Chondrocyte (in vitro differentiated cells): ENCODE results near the gene GPA33. TPM values are rescaled to one million over a fixed set of nuclear protein-coding genes. Genes with fewer than 3 reads are reported as not detected.

Experiments used
- DNase-seq: peaks from one replicate; pipeline ENCODE4 v3.0.0; 2021; ENCODE audit warnings: mixed read lengths, low spot score
- H3K27ac Mint-ChIP-seq: one replicate; pipeline ENCODE4 v1.8.0; 2021; ENCODE audit warnings: mild to moderate bottlenecking, moderate library complexity, mixed read lengths; ENCODE audit not compliant: unreplicated experiment
- H3K27me3 Mint-ChIP-seq: 2 replicates; pipeline ENCODE4 v1.8.0; 2021; ENCODE audit warnings: low read depth, mixed read lengths
- H3K36me3 Mint-ChIP-seq: 2 replicates; pipeline ENCODE4 v1.8.0; 2021; ENCODE audit warnings: low read depth, mixed read lengths
- H3K4me1 Mint-ChIP-seq: 2 replicates; pipeline ENCODE4 v1.8.0; 2021; ENCODE audit warnings: low read depth, mild to moderate bottlenecking, mixed read lengths
- H3K4me3 Mint-ChIP-seq: one replicate; pipeline ENCODE4 v1.8.0; 2021; ENCODE audit warnings: mild to moderate bottlenecking, moderate library complexity, mixed read lengths; ENCODE audit not compliant: unreplicated experiment
- H3K9me3 Mint-ChIP-seq: 2 replicates; pipeline ENCODE4 v1.8.0; 2021; ENCODE audit warnings: low read depth, mixed read lengths
- total RNA-seq: library from RNA; stranded (reverse); gene quantifications from 3 replicates; pipeline ENCODE4 v1.2.1, GENCODE V29; 2021
- TF ChIP-seq, protein P1 (sequence below): fragments of 200-600 bp; sonication (generic); IDR thresholded peaks from 2 replicates; pipeline ENCODE4 v1.5.0; 2021; ENCODE audit warnings: antibody characterized with exemption, mild to moderate bottlenecking, moderate library complexity

Gene GPA33
- total RNA-seq, 1 donor from 2014 or later, result not detected

DNA sequence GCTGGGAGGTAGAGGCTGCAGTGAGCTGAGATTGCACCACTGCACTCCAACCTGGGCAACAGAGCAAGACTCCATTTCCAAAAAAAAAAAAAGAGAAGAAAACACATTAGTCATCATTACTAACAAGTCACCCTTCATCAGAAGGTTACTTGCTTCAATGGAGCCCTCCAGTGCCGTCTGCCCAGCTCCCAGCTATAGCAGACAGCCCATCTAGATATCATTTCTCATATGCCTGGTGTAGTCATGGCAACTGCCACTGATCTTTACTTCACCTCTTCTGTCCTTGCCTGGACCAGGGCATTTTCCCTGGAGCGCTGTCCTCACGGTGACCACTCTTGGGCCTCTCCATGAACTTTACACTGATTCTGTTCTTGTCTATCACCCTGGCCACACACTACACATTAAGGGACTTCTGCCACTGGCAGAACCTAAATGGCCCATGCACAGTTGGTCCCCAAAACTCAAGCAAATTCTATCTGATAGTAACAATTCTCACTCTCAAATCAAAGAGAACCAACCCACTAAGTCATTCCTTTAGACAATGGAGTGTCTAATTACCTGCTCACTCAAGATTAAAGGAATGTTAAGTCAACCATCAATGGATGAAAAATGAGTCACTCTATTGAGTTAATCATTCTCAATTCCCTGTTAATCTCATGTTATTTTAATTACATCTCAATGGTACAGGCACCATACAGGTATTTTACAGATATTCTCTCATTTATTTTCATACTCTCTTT, 12.9 kb downstream of the GPA33 start:
- Mint-ChIP-seq H3K27ac (no peak overlapping the region), H3K9me3 (no peaks in the 10 kb centered on the region), H3K4me3 (no peak overlapping the region), H3K36me3 (peaks cover 2% of the 10 kb centered on the region), H3K27me3 (peaks cover 8% of the 10 kb centered on the region), H3K4me1 (peaks cover 5% of the 10 kb centered on the region)
- no peak for DNase-seq
- TF ChIP-seq, protein P1, sequence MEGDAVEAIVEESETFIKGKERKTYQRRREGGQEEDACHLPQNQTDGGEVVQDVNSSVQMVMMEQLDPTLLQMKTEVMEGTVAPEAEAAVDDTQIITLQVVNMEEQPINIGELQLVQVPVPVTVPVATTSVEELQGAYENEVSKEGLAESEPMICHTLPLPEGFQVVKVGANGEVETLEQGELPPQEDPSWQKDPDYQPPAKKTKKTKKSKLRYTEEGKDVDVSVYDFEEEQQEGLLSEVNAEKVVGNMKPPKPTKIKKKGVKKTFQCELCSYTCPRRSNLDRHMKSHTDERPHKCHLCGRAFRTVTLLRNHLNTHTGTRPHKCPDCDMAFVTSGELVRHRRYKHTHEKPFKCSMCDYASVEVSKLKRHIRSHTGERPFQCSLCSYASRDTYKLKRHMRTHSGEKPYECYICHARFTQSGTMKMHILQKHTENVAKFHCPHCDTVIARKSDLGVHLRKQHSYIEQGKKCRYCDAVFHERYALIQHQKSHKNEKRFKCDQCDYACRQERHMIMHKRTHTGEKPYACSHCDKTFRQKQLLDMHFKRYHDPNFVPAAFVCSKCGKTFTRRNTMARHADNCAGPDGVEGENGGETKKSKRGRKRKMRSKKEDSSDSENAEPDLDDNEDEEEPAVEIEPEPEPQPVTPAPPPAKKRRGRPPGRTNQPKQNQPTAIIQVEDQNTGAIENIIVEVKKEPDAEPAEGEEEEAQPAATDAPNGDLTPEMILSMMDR, result no peak

DNA sequence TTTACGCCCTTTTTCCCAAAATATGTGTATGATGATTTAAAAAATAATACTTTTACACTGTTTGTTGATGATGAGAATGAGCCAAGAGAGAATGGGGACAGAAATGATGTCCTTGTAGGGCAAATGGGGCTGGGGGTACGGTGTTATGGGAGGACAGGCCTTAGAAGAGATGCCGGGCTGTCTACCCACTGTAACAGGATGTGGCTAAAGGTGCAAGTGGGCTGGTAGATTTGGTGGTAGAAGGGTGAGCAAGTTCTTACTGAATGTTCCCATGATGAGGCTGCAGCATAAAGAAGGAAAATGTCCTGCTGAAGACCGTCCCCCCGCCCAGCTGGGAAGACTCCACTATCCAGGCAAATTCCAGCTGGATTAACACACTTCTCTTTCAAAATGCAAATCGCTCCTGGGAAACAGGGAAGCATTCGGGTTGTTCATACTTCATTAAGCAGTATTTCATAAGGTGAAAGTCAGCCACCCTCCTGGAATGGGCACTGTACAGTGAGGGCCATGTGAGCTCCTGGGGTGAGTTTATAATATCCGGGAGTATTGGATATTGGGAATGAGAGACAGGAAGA, 14.0 kb downstream of the GPA33 start:
- no peaks in the 10 kb centered on the region for H3K9me3 Mint-ChIP-seq
- peaks cover 5% of the 10 kb centered on the region for H3K4me1 Mint-ChIP-seq
- DNase-seq, result no peak
- H3K4me3 Mint-ChIP-seq, result no peak overlapping the region
- no peak overlapping the region for H3K27ac Mint-ChIP-seq
- TF ChIP-seq, protein P1, result no peak
- peaks cover 6% of the 10 kb centered on the region for H3K27me3 Mint-ChIP-seq
- H3K36me3 Mint-ChIP-seq, result peaks cover 2% of the 10 kb centered on the region

DNA sequence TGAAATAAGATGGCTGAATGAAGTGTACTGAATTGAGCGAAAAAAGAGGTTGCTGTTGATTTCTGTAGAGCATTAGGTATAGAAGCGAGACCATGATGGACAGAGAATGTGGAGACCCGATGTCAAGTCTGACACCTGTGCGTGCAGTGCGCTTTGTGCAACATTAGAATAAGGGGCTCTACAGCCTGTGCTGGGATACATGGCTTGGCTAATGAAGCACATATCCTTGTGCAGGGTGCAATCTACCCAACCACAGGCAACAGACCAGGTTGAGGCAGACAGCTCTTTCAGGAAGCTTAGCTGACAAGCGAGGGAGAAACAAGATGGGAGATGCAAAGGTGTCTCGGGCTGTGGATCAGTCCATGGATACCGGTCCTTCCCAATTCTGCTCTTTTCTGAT, 18.9 kb downstream of the GPA33 start:
- Mint-ChIP-seq H3K4me1 (peaks cover 8% of the 10 kb centered on the region), H3K4me3 (no peak overlapping the region), H3K27ac (no peak overlapping the region), H3K9me3 (no peaks in the 10 kb centered on the region), H3K36me3 (peaks cover 2% of the 10 kb centered on the region), H3K27me3 (no peaks in the 10 kb centered on the region)
- TF ChIP-seq, protein P1, result no peak
- DNase-seq, result no peak

DNA sequence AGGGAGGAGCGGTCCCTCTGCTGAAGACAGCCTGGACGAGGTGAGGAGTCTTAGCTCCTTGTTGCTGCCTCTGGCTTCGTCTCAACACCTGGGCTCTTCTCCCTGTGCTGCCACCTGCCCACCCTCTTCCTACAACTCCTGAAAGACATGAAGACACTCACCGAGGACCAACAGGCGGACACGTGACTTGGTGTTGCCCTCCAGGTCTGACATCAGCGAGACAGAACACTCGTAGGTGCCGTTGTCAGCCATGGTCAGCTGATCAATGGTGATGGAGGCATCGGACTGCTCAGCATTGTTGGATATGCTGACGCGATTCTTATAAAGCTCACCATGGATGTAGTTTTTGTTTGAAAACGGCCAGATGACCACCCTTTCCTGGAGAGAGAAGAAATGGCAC, 21.4 kb downstream of the GPA33 start:
- Mint-ChIP-seq H3K36me3 (no peaks in the 10 kb centered on the region), H3K27me3 (no peaks in the 10 kb centered on the region), H3K4me3 (no peak overlapping the region), H3K27ac (no peak overlapping the region), H3K4me1 (peaks cover 5% of the 10 kb centered on the region), H3K9me3 (no peaks in the 10 kb centered on the region)
- no peak for DNase-seq
- TF ChIP-seq, protein P1, result no peak

DNA sequence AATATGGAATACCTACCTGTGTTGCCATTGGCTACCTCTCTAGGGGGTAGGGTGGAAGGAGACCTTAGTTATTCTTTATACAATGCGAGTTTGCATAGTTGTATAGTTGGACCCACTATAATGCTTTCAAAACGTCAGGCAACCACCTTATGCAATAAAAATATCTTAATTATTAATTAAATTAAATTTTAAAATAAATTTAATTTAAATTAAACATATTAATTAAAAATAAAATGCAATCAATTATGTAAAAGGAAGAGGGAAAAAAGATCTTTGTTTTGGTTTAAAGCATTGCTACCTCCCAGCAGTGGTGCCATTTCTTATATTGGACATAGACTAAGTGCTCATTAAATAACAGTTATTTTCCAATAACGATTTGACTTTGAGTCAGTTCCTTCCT, 22.3 kb downstream of the GPA33 start:
- no peak overlapping the region for H3K4me3 Mint-ChIP-seq
- no peaks in the 10 kb centered on the region for H3K27me3 Mint-ChIP-seq
- no peaks in the 10 kb centered on the region for H3K9me3 Mint-ChIP-seq
- no peaks in the 10 kb centered on the region for H3K36me3 Mint-ChIP-seq
- no peak for DNase-seq
- no peak overlapping the region for H3K27ac Mint-ChIP-seq
- TF ChIP-seq, protein P1, result no peak
- H3K4me1 Mint-ChIP-seq, result peaks cover 5% of the 10 kb centered on the region
